Measurements from ENCODE around the gene WDFY4. TPM values are rescaled to one million over a fixed set of nuclear protein-coding genes. Genes with fewer than 3 reads are reported as not detected.

The WDFY4 gene
- total RNA-seq, 2 donors from 2014 or later, result not detected

GRCh38 chr10:48818081-48818480 lies 133.4 kb downstream of the WDFY4 start:
- no peak overlapping the region for H3K9ac ChIP-seq (ENCODE audit: extremely low read depth, low read length, poor library complexity, severe bottlenecking)
- peaks cover 82% of the 10 kb centered on the region for H3K27me3 Mint-ChIP-seq (ENCODE audit: insufficient read depth)
- H3K36me3 Mint-ChIP-seq (ENCODE audit: low read depth), result no peaks in the 10 kb centered on the region
- TF ChIP-seq CTCF (conservative IDR thresholded peaks at IDR 0.05), result no peak
- H3K4me1 ChIP-seq (ENCODE audit: control insufficient read depth, insufficient read depth, low read length), result no peaks in the 10 kb centered on the region
- 86 to 92% methylated on average over 2 of the region's 2 CpGs for WGBS, 2 experiments (ENCODE audit: insufficient coverage in 1 of 2, insufficient read length in 1 of 2)
- no peak overlapping the region for H3K4me3 ChIP-seq (ENCODE audit: low read length)
- H3K9me3 ChIP-seq (ENCODE audit: control insufficient read depth, low read length), result no peaks in the 10 kb centered on the region
- no peaks in the 10 kb centered on the region for H3K36me3 ChIP-seq (ENCODE audit: control insufficient read depth, insufficient read depth, low read length)
- H3K9me3 Mint-ChIP-seq, result no peaks in the 10 kb centered on the region
- H3K27me3 ChIP-seq (ENCODE audit: control insufficient read depth, insufficient read depth, low read length, poor library complexity, severe bottlenecking), result no peaks in the 10 kb centered on the region
- H3K27ac Mint-ChIP-seq, result no peak overlapping the region
- H3K27ac ChIP-seq (ENCODE audit: low read depth, low read length), result no peak overlapping the region
- no peak for DNase-seq
- H3K4me3 Mint-ChIP-seq, result no peak overlapping the region
- H3K4me1 Mint-ChIP-seq, result no peaks in the 10 kb centered on the region

GRCh38 chr10:48818861-48819520 lies 134.3 kb downstream of the WDFY4 start:
- Histone ChIP-seq H3K9ac (ENCODE audit: extremely low read depth, low read length, poor library complexity, severe bottlenecking) (no peak overlapping the region), H3K36me3 (ENCODE audit: control insufficient read depth, insufficient read depth, low read length) (no peaks in the 10 kb centered on the region), H3K4me3 (ENCODE audit: low read length) (no peak overlapping the region), H3K27me3 (ENCODE audit: control insufficient read depth, insufficient read depth, low read length, poor library complexity, severe bottlenecking) (no peaks in the 10 kb centered on the region), H3K4me1 (ENCODE audit: control insufficient read depth, insufficient read depth, low read length) (no peaks in the 10 kb centered on the region), H3K27ac (ENCODE audit: low read depth, low read length) (no peak overlapping the region), H3K9me3 (ENCODE audit: control insufficient read depth, low read length) (no peaks in the 10 kb centered on the region)
- Mint-ChIP-seq H3K9me3 (no peaks in the 10 kb centered on the region), H3K36me3 (ENCODE audit: low read depth) (no peaks in the 10 kb centered on the region), H3K27ac (no peak overlapping the region), H3K4me3 (no peak overlapping the region), H3K4me1 (no peaks in the 10 kb centered on the region), H3K27me3 (ENCODE audit: insufficient read depth) (peaks cover 84% of the 10 kb centered on the region)
- WGBS, 2 experiments (ENCODE audit: insufficient coverage in 1 of 2, insufficient read length in 1 of 2), result 86 to 93% methylated on average over 6 to 18 of the region's 18 CpGs
- TF ChIP-seq CTCF (conservative IDR thresholded peaks at IDR 0.05), result no peak
- no peak for DNase-seq

DNA sequence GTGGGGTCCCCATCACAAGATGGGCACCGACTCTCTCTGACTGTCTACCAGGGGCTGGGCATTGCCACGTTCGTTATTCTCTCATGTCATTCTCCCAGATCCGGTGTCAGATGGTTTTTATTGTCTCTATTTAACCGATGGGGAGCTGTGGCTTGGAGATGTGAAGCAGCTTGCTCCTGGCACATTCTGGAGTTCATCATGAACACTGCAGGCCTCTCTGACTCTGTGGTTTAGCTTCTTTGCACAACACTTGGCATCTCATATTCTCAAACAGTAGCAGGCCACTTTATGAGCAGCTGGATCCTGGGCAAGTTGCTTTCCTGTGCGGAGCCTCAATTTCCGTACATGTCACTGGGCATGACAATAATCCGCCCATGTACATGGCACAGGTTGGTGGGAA lies 135.1 kb downstream of the WDFY4 start:
- no peaks in the 10 kb centered on the region for H3K9me3 ChIP-seq (ENCODE audit: control insufficient read depth, low read length)
- Mint-ChIP-seq H3K4me1 (no peaks in the 10 kb centered on the region), H3K27ac (no peak overlapping the region), H3K4me3 (no peak overlapping the region), H3K9me3 (no peaks in the 10 kb centered on the region), H3K27me3 (ENCODE audit: insufficient read depth) (peaks cover 80% of the 10 kb centered on the region), H3K36me3 (ENCODE audit: low read depth) (no peaks in the 10 kb centered on the region)
- no peaks in the 10 kb centered on the region for H3K4me1 ChIP-seq (ENCODE audit: control insufficient read depth, insufficient read depth, low read length)
- no peak for TF ChIP-seq CTCF (conservative IDR thresholded peaks at IDR 0.05)
- no peaks in the 10 kb centered on the region for H3K27me3 ChIP-seq (ENCODE audit: control insufficient read depth, insufficient read depth, low read length, poor library complexity, severe bottlenecking)
- no peak overlapping the region for H3K4me3 ChIP-seq (ENCODE audit: low read length)
- H3K9ac ChIP-seq (ENCODE audit: extremely low read depth, low read length, poor library complexity, severe bottlenecking), result no peak overlapping the region
- H3K36me3 ChIP-seq (ENCODE audit: control insufficient read depth, insufficient read depth, low read length), result no peaks in the 10 kb centered on the region
- H3K27ac ChIP-seq (ENCODE audit: low read depth, low read length), result no peak overlapping the region
- 87 to 89% methylated on average over 4 to 8 of the region's 8 CpGs for WGBS, 2 experiments (ENCODE audit: insufficient coverage in 1 of 2, insufficient read length in 1 of 2)
- no peak for DNase-seq

Data from endodermal cell (in vitro differentiated cells).